Lung (tissue), 12 donors: Measurements from ENCODE around the gene PCDH9. TPM values are rescaled to one million over a fixed set of nuclear protein-coding genes. Genes with fewer than 3 reads are reported as not detected.

Experiments
- ATAC-seq: fragments of 200-7000 bp; cut with Tn5 transposase; one replicate; pipeline ENCODE4 v1.9.1; 2020; ENCODE audit warnings: moderate number of reproducible peaks; ENCODE audit not compliant: insufficient read depth, low FRiP score
- DNase-seq, 3 donors: peaks; one replicate each; pipeline ENCODE4 v3.0.0-alpha.2; 2013 to 2017
- H3K27ac ChIP-seq, 2 donors: one replicate each; pipeline ENCODE4 v1.5.1; 2013; ENCODE audit warnings: mild to moderate bottlenecking in 2 of 2, moderate library complexity in 2 of 2, control low read depth in 1 of 2, inconsistent platforms in 1 of 2, low read depth in 1 of 2, low read length in 1 of 2
- H3K27me3 ChIP-seq, 3 donors: one replicate each; pipeline ENCODE4 v1.5.1; 2013; ENCODE audit warnings: low read length in 2 of 3; ENCODE audit not compliant: control insufficient read depth in 3 of 3, insufficient read depth in 3 of 3
- H3K36me3 ChIP-seq, 4 donors: one replicate each; pipeline ENCODE4 v1.5.1; 2013; ENCODE audit warnings: low read length in 4 of 4, mild to moderate bottlenecking in 1 of 4, moderate library complexity in 1 of 4; ENCODE audit not compliant: control insufficient read depth in 4 of 4, insufficient read depth in 4 of 4
- H3K4me1 ChIP-seq, 5 donors: one replicate each; pipeline ENCODE4 v1.5.1; 2013; ENCODE audit warnings: low read length in 5 of 5, mild to moderate bottlenecking in 2 of 5, moderate library complexity in 1 of 5; ENCODE audit not compliant: control insufficient read depth in 5 of 5, insufficient read depth in 5 of 5
- H3K4me3 ChIP-seq: one replicate; pipeline ENCODE4 v1.5.1; 2013; ENCODE audit warnings: mild to moderate bottlenecking, control low read depth, moderate library complexity
- H3K9ac ChIP-seq, 2 donors: one replicate each; pipeline ENCODE4 v1.5.1; 2013; ENCODE audit warnings: low read length in 2 of 2, control low read depth in 1 of 2; ENCODE audit not compliant: insufficient read depth in 1 of 2
- H3K9me3 ChIP-seq, 4 donors: one replicate each; pipeline ENCODE4 v1.5.1; 2013; ENCODE audit warnings: low read length in 3 of 4, mild to moderate bottlenecking in 1 of 4, moderate library complexity in 1 of 4; ENCODE audit not compliant: control insufficient read depth in 4 of 4, insufficient read depth in 3 of 4
- WGBS, 2 donors: extraction: QIAGEN DNeasy Blood & Tissue Kit; methylation state at CpG; one replicate each; pipeline ENCODE4 v1.1.7; 2013; 5-methylcytosine and 5-hydroxymethylcytosine counted together
- polyA plus RNA-seq, 2 donors: library from polyadenylated mRNA; stranded (reverse); fragments of 200-250 nt; gene quantifications; one replicate each; pipeline ENCODE4 v1.2.1, GENCODE V29; 2013
- total RNA-seq, 2 donors: library from RNA; depleted of rRNA in 1 of 2; stranded (reverse); fragments of >200 nt in 1 of 2; gene quantifications; one replicate each; pipeline ENCODE4 v1.2.1, GENCODE V29; 2014 to 2021
- TF ChIP-seq, protein P1 (sequence below): IDR thresholded peaks from 2 replicates; pipeline ENCODE4 v1.5.1; 2012; ENCODE audit warnings: mild to moderate bottlenecking; ENCODE audit errors: control extremely low read depth, extremely low read depth
- donor health status: control.
- donor health status: control.
- donor health status: Bipolar disorder and iron deficiency.
- donor health status: healthy.
- donor health status: DM: yes; HTN: yes; CAD: no.

PCDH9 gene
- total and polyA plus RNA-seq, 4 donors = 0.68 to 22.2 (median 4.1) TPM

DNA sequence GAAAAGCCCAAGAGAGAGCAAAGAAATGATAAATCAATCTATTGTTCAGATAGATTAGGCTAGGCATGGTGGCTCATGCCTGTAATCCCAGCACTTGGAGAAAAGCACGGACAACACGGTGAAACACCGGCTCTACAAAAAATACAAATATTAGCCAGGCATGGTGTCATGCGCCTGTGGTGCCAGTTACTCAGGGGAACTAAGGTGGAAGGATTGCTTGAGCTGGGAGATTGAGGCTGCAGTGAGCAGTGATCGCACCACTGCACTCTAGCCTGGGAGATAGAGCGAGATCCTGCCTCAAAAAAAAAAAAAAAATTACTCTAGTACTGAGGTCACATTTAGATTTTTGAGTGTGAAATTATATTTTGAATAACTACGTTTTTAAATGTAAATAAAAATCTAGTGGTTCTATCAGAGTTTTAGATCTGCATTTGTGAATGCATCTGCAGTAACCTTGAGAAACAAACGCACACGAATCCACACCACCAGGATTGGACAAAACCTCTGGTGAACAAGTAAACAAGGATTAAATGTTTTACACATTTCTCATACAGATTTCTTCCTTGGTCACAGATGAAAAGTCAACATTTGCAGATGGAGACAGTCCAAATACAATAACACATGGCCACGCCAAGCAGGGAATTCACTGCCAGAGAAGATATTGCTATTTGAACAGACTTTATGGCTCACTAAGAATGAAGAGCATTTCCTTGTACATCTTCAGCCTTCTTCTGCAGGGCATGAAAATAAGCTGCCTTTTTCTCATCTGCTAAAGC, 917.6 kb downstream of the PCDH9 start:
- Histone ChIP-seq H3K36me3 (no peaks in the 10 kb centered on the region), H3K9me3 (no peaks in the 10 kb centered on the region), H3K27ac (no peak overlapping the region), H3K27me3 (no peaks in the 10 kb centered on the region), H3K9ac (no peak overlapping the region), H3K4me3 (no peak overlapping the region), H3K4me1 (peaks cover 0 to 10% (median 2%) of the 10 kb centered on the region in 5 donors)
- TF ChIP-seq, protein P1, sequence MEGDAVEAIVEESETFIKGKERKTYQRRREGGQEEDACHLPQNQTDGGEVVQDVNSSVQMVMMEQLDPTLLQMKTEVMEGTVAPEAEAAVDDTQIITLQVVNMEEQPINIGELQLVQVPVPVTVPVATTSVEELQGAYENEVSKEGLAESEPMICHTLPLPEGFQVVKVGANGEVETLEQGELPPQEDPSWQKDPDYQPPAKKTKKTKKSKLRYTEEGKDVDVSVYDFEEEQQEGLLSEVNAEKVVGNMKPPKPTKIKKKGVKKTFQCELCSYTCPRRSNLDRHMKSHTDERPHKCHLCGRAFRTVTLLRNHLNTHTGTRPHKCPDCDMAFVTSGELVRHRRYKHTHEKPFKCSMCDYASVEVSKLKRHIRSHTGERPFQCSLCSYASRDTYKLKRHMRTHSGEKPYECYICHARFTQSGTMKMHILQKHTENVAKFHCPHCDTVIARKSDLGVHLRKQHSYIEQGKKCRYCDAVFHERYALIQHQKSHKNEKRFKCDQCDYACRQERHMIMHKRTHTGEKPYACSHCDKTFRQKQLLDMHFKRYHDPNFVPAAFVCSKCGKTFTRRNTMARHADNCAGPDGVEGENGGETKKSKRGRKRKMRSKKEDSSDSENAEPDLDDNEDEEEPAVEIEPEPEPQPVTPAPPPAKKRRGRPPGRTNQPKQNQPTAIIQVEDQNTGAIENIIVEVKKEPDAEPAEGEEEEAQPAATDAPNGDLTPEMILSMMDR = no peak
- ATAC-seq = no peak
- peak; percentile 22 to 77 (median 64) for DNase-seq
- 74 to 83% methylated on average over 10 of the region's 10 CpGs for WGBS, 2 donors

DNA sequence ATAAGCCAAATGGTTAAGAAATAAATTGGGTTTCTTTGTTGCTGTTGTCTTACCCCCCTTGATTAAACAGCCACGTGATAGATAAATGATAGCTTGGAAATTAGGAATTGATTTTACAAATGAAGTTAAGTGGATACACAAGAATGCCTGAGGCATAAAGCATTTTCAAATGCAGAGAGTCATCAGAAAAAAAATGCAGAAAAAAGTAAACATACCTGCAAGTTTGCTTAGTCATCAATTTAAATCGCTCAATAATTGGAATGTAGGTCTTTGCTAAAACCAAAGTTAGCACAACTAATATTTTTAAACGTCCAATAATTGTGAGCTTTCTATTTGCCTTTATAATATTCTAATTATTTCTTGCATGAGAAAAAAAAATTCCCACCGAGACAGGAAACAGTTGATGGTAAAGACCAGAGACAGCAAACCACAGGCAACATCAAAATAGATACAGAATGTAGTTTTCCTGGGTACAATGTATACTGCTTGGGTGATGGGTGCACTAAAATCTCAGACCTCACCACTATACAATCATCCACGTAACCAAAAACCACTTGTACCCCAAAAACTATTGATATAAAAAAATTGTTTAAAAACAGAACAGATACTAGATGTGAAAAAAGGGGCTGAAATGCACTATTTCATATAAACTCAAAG, 924.0 kb downstream of the PCDH9 start:
- H3K36me3 ChIP-seq = no peaks in the 10 kb centered on the region
- H3K4me3 ChIP-seq = no peak overlapping the region
- H3K27ac ChIP-seq = no peak overlapping the region
- H3K4me1 ChIP-seq = no peaks in the 10 kb centered on the region
- ATAC-seq (no peak), DNase-seq (no peak)
- no peaks in the 10 kb centered on the region for H3K27me3 ChIP-seq
- H3K9me3 ChIP-seq = no peaks in the 10 kb centered on the region
- TF ChIP-seq, protein P1 = no peak
- H3K9ac ChIP-seq = no peak overlapping the region
- WGBS, 2 donors = 75 to 77% methylated on average over 5 of the region's 5 CpGs

DNA sequence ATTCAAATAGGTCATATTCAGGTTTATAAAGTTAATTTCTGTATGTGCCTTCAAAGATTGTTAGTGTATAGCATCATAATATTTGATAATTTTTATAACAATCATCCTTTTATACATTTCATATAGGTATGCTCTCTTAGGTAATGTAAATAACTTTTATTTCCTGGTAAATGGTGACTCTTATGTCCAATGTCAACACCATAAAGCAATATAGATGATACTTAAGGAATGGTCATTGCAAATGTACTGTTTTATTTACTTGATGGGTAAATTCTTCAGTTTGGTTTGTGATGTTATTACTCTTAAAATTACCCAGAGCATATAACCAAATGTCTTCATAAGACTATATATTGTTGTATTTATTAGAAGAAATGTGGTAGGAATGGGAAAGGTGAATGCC, 928.7 kb downstream of the PCDH9 start:
- Histone ChIP-seq H3K9me3 (no peaks in the 10 kb centered on the region), H3K27me3 (no peaks in the 10 kb centered on the region), H3K4me1 (no peaks in the 10 kb centered on the region), H3K4me3 (no peak overlapping the region), H3K36me3 (no peaks in the 10 kb centered on the region), H3K27ac (no peak overlapping the region), H3K9ac (no peak overlapping the region)
- no peak for DNase-seq
- no peak for ATAC-seq
- TF ChIP-seq, protein P1 = no peak
